ENCODE results near the gene GRM3.
A peak's percentile ranks its signal among the peaks of the same experiment; 100 is the strongest.

The GRM3 gene

GRCh38 chr7:86720306-86720705 is 76.6 kb downstream of the GRM3 start:
- TF ChIP-seq REST (IDR thresholded peaks at IDR 0.05; ENCODE audit: insufficient replicate concordance, low read depth) (no peak), GABPA (IDR thresholded peaks at IDR 0.05; ENCODE audit: low read depth) (no peak), CTCF (IDR thresholded peaks at IDR 0.05; ENCODE audit: insufficient read depth, low read length) (no peak), SPI1 (IDR thresholded peaks at IDR 0.05; ENCODE audit: borderline replicate concordance, low read depth) (no peak), POLR2AphosphoS5 (IDR thresholded peaks at IDR 0.05; ENCODE audit: low read depth) (no peak)
- no peaks in the 10 kb centered on the region for H3K27me3 ChIP-seq (ENCODE audit: insufficient read depth, poor library complexity, severe bottlenecking)
- H3K4me3 ChIP-seq (replicated peaks; ENCODE audit: insufficient read depth, low read length) = no peak overlapping the region
- H3K27ac ChIP-seq (replicated peaks) = no peak overlapping the region
- DNase-seq (ENCODE audit: low read depth in 1 of 2, low spot score in 1 of 2) = no peak

GRCh38 chr7:86733783-86734182 is 90.1 kb downstream of the GRM3 start:
- H3K4me3 ChIP-seq (replicated peaks; ENCODE audit: insufficient read depth, low read length) = no peak overlapping the region
- DNase-seq (ENCODE audit: low read depth in 1 of 2, low spot score in 1 of 2) = peak in 1 of 2 experiments; percentile 2
- no peak overlapping the region for H3K27ac ChIP-seq (replicated peaks)
- TF ChIP-seq CTCF (IDR thresholded peaks at IDR 0.05; ENCODE audit: insufficient read depth, low read length) (no peak), GABPA (IDR thresholded peaks at IDR 0.05; ENCODE audit: low read depth) (no peak), SPI1 (IDR thresholded peaks at IDR 0.05; ENCODE audit: borderline replicate concordance, low read depth) (no peak), REST (IDR thresholded peaks at IDR 0.05; ENCODE audit: insufficient replicate concordance, low read depth) (no peak), POLR2AphosphoS5 (IDR thresholded peaks at IDR 0.05; ENCODE audit: low read depth) (no peak)
- no peaks in the 10 kb centered on the region for H3K27me3 ChIP-seq (ENCODE audit: insufficient read depth, poor library complexity, severe bottlenecking)

- Histone ChIP-seq H3K27me3 (ENCODE audit: insufficient read depth, poor library complexity, severe bottlenecking) (no peaks in the 10 kb centered on the region), H3K4me3 (replicated peaks; ENCODE audit: insufficient read depth, low read length) (no peak overlapping the region), H3K27ac (replicated peaks) (no peak overlapping the region)
- no peak for TF ChIP-seq REST (IDR thresholded peaks at IDR 0.05; ENCODE audit: insufficient replicate concordance, low read depth)
- no peak for TF ChIP-seq CTCF (IDR thresholded peaks at IDR 0.05; ENCODE audit: insufficient read depth, low read length)
- TF ChIP-seq SPI1 (IDR thresholded peaks at IDR 0.05; ENCODE audit: borderline replicate concordance, low read depth) = no peak
- TF ChIP-seq POLR2AphosphoS5 (IDR thresholded peaks at IDR 0.05; ENCODE audit: low read depth) = no peak
- no peak for TF ChIP-seq GABPA (IDR thresholded peaks at IDR 0.05; ENCODE audit: low read depth)
- DNase-seq (ENCODE audit: low read depth in 1 of 2, low spot score in 1 of 2) = no peak
These were observed 101.5 kb downstream of the GRM3 start for GRCh38 chr7:86745013-86745745.
